Measurements from ENCODE around the gene C2orf92.

- TF ChIP-seq CTCF (tag by site-specific recombination; IDR thresholded peaks at IDR 0.05) (no peak), ZNF121 (tag by site-specific recombination; IDR thresholded peaks at IDR 0.05) (no peak), ZNF488 (tag by site-specific recombination; IDR thresholded peaks at IDR 0.05) (no peak), ZNF140 (tag by site-specific recombination; IDR thresholded peaks at IDR 0.05) (no peak)
Observed at GRCh38 chr2:97698530-97698929, 29.0 kb downstream of the C2orf92 start.
